Endothelial cell of umbilical vein (primary cell): ENCODE results near the gene TLCD4. TPM values are rescaled to one million over a fixed set of nuclear protein-coding genes. Genes with fewer than 3 reads are reported as not detected.
"Not testable (repeated sequence)": the region's sequence is repeated elsewhere in the genome, so short reads cannot be mapped to it uniquely, and the experiment has no call there.

Experiments
- BruUV-seq: library from RNA; stranded (reverse); fragments of 400-500 nt; replicated peaks from 2 replicates; lab custom pipeline; 2021; lab: Mats Ljungman, UMichigan
- CTCF ChIA-PET: fragments of 300-600, 350-600 bp; sonication (Branson Sonifier 250); formaldehyde crosslinking; loops from one replicate; lab custom pipeline; 2021; ENCODE audit warnings: antibody characterized with exemption, inconsistent platforms; lab: Charles Lee
- POLR2A ChIA-PET: fragments of 300-600, 350-600 bp; sonication (Branson Sonifier 250); formaldehyde crosslinking; loops from one replicate; lab custom pipeline; 2021; ENCODE audit warnings: antibody characterized with exemption, inconsistent platforms; lab: Charles Lee
- DNase-seq: peaks from one replicate; pipeline ENCODE4 v3.0.0-alpha.2; 2011; ENCODE audit warnings: low read depth, low spot score
- FAIRE-seq: peaks from 2 replicates; lab custom pipeline; 2011; peaks lifted over from hg19 to GRCh38; lab: Jason Lieb, UNC
- H2AFZ ChIP-seq: 2 replicates; pipeline ENCODE4 v1.6.0; 2012; ENCODE audit warnings: low read depth, low read length, control low read depth, inconsistent platforms
- H3K27ac ChIP-seq: 2 replicates; pipeline ENCODE4 v1.5.1; 2011; ENCODE audit warnings: low read depth, mild to moderate bottlenecking, control low read depth, low read length, moderate library complexity; ENCODE audit not compliant: insufficient read depth
- H3K27me3 ChIP-seq, 2 experiments: 2 replicates each; pipeline versions ENCODE4 v1.6.0 to v1.6.1; 2011; ENCODE audit warnings: low read length in 2 of 2, mixed read lengths in 1 of 2; ENCODE audit not compliant: control insufficient read depth in 2 of 2, insufficient read depth in 2 of 2
- H3K36me3 ChIP-seq, 2 experiments: 2 replicates in 1 of 2; 3 replicates in 1 of 2; pipeline ENCODE4 v1.5.1; 2011; ENCODE audit warnings: low read length in 2 of 2, mild to moderate bottlenecking in 1 of 2, moderate library complexity in 1 of 2; ENCODE audit not compliant: control insufficient read depth in 2 of 2, insufficient read depth in 2 of 2; ENCODE audit errors: extremely low read depth in 1 of 2
- H3K4me1 ChIP-seq: 3 replicates; pipeline ENCODE4 v1.5.1; 2011; ENCODE audit warnings: mild to moderate bottlenecking, low read length; ENCODE audit not compliant: control insufficient read depth, insufficient read depth; ENCODE audit errors: extremely low read depth
- H3K4me2 ChIP-seq: 2 replicates; pipeline ENCODE4 v1.6.1; 2011; ENCODE audit warnings: low read length, control low read depth, mixed read lengths; ENCODE audit not compliant: insufficient read depth
- H3K4me3 ChIP-seq, 3 experiments: fragments of 200-600 bp in 1 of 3; sonication (generic), shearing (Covaris generic) in 1 of 3; replicated peaks in 1 of 3; 2 replicates each; pipeline ENCODE4 v1.5.1; 2011 to 2016; ENCODE audit warnings: control low read depth in 3 of 3, low read length in 3 of 3, mild to moderate bottlenecking in 2 of 3, inconsistent platforms in 1 of 3, low read depth in 1 of 3, moderate library complexity in 1 of 3; ENCODE audit not compliant: insufficient read depth in 1 of 3
- H3K79me2 ChIP-seq: 2 replicates; pipeline ENCODE4 v1.6.0; 2012; ENCODE audit warnings: low read length, inconsistent platforms; ENCODE audit not compliant: control insufficient read depth, insufficient read depth
- H3K9ac ChIP-seq: replicated peaks from 2 replicates; pipeline ENCODE3; 2011; ENCODE audit warnings: low read length, control low read depth; ENCODE audit not compliant: insufficient read depth; ENCODE audit errors: extremely low read depth
- H3K9me1 ChIP-seq: replicated peaks from 3 replicates; pipeline ENCODE4 v1.6.0; 2011; ENCODE audit warnings: mild to moderate bottlenecking, low read length; ENCODE audit not compliant: control insufficient read depth, insufficient read depth; ENCODE audit errors: extremely low read depth
- H3K9me3 ChIP-seq: replicated peaks from 2 replicates; pipeline ENCODE4 v1.5.1; 2012; ENCODE audit warnings: low read length, inconsistent platforms; ENCODE audit not compliant: control insufficient read depth, insufficient read depth
- H4K20me1 ChIP-seq: replicated peaks from 2 replicates; pipeline ENCODE3; 2011; ENCODE audit warnings: mild to moderate bottlenecking, low read length; ENCODE audit not compliant: control insufficient read depth, insufficient read depth; ENCODE audit errors: extremely low read depth
- CTCF ChIP-seq, 2 donors: IDR thresholded peaks; 1 replicate in 1 of 2; 2 replicates in 1 of 2; pipeline ENCODE4 v1.5.1; 2011; ENCODE audit warnings: low read length in 2 of 2, mild to moderate bottlenecking in 2 of 2, moderate library complexity in 2 of 2, control low read depth in 1 of 2, inconsistent platforms in 1 of 2, low read depth in 1 of 2; ENCODE audit not compliant: insufficient read depth in 1 of 2; ENCODE audit errors: extremely low read depth in 1 of 2
- EZH2 ChIP-seq: IDR thresholded peaks from 2 replicates; pipeline ENCODE4 v1.6.1; 2012; ENCODE audit warnings: borderline replicate concordance, low read depth, mild to moderate bottlenecking, moderate library complexity, low read length, inconsistent platforms; ENCODE audit not compliant: severe bottlenecking
- FOS ChIP-seq: IDR thresholded peaks from 2 replicates; pipeline ENCODE4 v1.6.1; 2011; ENCODE audit warnings: mild to moderate bottlenecking, low read length, moderate library complexity, borderline replicate concordance; ENCODE audit not compliant: insufficient read depth
- GATA2 ChIP-seq: IDR thresholded peaks from 2 replicates; pipeline ENCODE4 v1.7.0; 2011; ENCODE audit warnings: low read depth, mild to moderate bottlenecking, moderate library complexity, mixed read lengths, low read length; ENCODE audit not compliant: insufficient read length, insufficient read depth
- JUN ChIP-seq: IDR thresholded peaks from 2 replicates; pipeline ENCODE4 v1.6.1; 2011; ENCODE audit warnings: borderline replicate concordance, low read depth; ENCODE audit not compliant: insufficient read length, insufficient read depth
- MAX ChIP-seq: IDR thresholded peaks from 2 replicates; pipeline ENCODE4 v1.6.1; 2011; ENCODE audit not compliant: insufficient read depth, insufficient read length
- MYC ChIP-seq: IDR thresholded peaks from one replicate; pipeline ENCODE4 v1.6.1; 2011; ENCODE audit warnings: mild to moderate bottlenecking, low read depth, low read length
- POLR2A ChIP-seq: IDR thresholded peaks from 2 replicates; pipeline ENCODE4 v1.6.1; 2012; ENCODE audit warnings: low read depth, mild to moderate bottlenecking, control low read depth, low read length
- POLR2AphosphoS5 ChIP-seq: IDR thresholded peaks from 2 replicates; pipeline ENCODE4 v1.6.1; 2012; ENCODE audit warnings: low read depth, mild to moderate bottlenecking, control low read depth, low read length, moderate library complexity; ENCODE audit not compliant: insufficient read depth
- dilution Hi-C: fragments of 300-500 bp; cut with MboI; formaldehyde crosslinking; loops from one replicate; pipeline ENCODE4 v1.15.0; 2019; ENCODE audit warnings: low sequenced_read_pairs; ENCODE audit not compliant: extremely low pct_ligation_motif_present
- intact Hi-C: fragments of 100-400 bp; cut with micrococcal nuclease; formaldehyde crosslinking; loops from one replicate; pipeline ENCODE4 v1.10.0; 2022
- polyA plus RNA-seq, 4 experiments: library from polyadenylated mRNA; depleted of rRNA in 3 of 4; stranded (reverse) in 3 of 4; unstranded in 1 of 4; fragments of >200 nt; gene quantifications; 2 replicates each; pipeline versions ENCODE4 v1.2.1 to v1.2.3, GENCODE V29; 2011 to 2012; ENCODE audit warnings: missing spikeins in 1 of 4
- total RNA-seq: library from RNA; stranded (reverse); gene quantifications from 2 replicates; pipeline ENCODE4 v1.2.3, GENCODE V29; 2021

Gene TLCD4
- total and polyA plus RNA-seq, 2 donors (not counting 3 experiments of a cell fraction or from before 2014, with no cell fraction given): 0.11 to 0.51 TPM

- no peak overlapping the region for H3K27ac ChIP-seq
- no peak overlapping the region for H3K4me3 ChIP-seq
- BruUV-seq: no TSS peak
- H3K9me1 ChIP-seq: no peaks in the 10 kb centered on the region
- H3K4me2 ChIP-seq: no peak overlapping the region
- dilution Hi-C loops: no loop called here
- POLR2A ChIA-PET: no interaction called here
- no peak for FAIRE-seq
- CTCF ChIA-PET: no interaction called here
- H3K9ac ChIP-seq: no peak overlapping the region
- H3K79me2 ChIP-seq: no peaks in the 10 kb centered on the region
- H3K36me3 ChIP-seq: no peaks in the 10 kb centered on the region
- peaks cover 16% of the 10 kb centered on the region for H3K4me1 ChIP-seq
- intact Hi-C loops: no loop called here
- no peak for DNase-seq
- no peaks in the 10 kb centered on the region for H3K9me3 ChIP-seq
- no peak for TF ChIP-seq POLR2AphosphoS5
- no peak for TF ChIP-seq MAX
- TF ChIP-seq POLR2A: no peak
- no peak for TF ChIP-seq CTCF (IDR thresholded peaks at IDR 0.05; ENCODE audit: extremely low read depth in 1 of 2, insufficient read depth in 1 of 2, low read depth in 1 of 2, low read length in 2 of 2)
- TF ChIP-seq MYC: no peak
- TF ChIP-seq EZH2: no peak
- no peak for TF ChIP-seq JUN
- TF ChIP-seq GATA2: no peak
- no peak for TF ChIP-seq FOS
- no peaks in the 10 kb centered on the region for H3K27me3 ChIP-seq
- H2AFZ ChIP-seq: no peak overlapping the region
- no peaks in the 10 kb centered on the region for H4K20me1 ChIP-seq
Observed at GRCh38 chr1:95089650-95090287, 27.4 kb upstream of the TLCD4 start.

- H3K27ac ChIP-seq, H3K4me2 ChIP-seq, H3K9me1 ChIP-seq, H3K79me2 ChIP-seq, DNase-seq, H3K9me3 ChIP-seq, intact Hi-C loops, H3K27me3 ChIP-seq, POLR2A ChIA-PET, H3K36me3 ChIP-seq, H2AFZ ChIP-seq, H4K20me1 ChIP-seq, H3K4me3 ChIP-seq, H3K9ac ChIP-seq, CTCF ChIA-PET, dilution Hi-C loops, FAIRE-seq, BruUV-seq: not testable (repeated sequence)
- peaks cover 14% of the 10 kb centered on the region for H3K4me1 ChIP-seq
Observed at GRCh38 chr1:95091290-95091689, 25.9 kb upstream of the TLCD4 start.

- BruUV-seq, dilution Hi-C loops, H3K36me3 ChIP-seq, H3K4me2 ChIP-seq, POLR2A ChIA-PET, intact Hi-C loops, CTCF ChIA-PET, H3K9me3 ChIP-seq, FAIRE-seq, H3K9ac ChIP-seq, H3K4me3 ChIP-seq, H3K27ac ChIP-seq, H2AFZ ChIP-seq, H3K4me1 ChIP-seq, H3K27me3 ChIP-seq, H4K20me1 ChIP-seq, H3K79me2 ChIP-seq, DNase-seq, H3K9me1 ChIP-seq: not testable (repeated sequence)
Observed at GRCh38 chr1:95092891-95093290, 24.3 kb upstream of the TLCD4 start.
